ENCODE data around the gene GUK1. TPM values are rescaled to one million over a fixed set of nuclear protein-coding genes. Genes with fewer than 3 reads are reported as not detected.
A peak's percentile ranks its signal among the peaks of the same experiment; 100 is the strongest.

GUK1 gene
- total RNA-seq, 1 donor from 2014 or later, result 115 TPM

- Mint-ChIP-seq H3K9me3 (no peaks in the 10 kb centered on the region), H3K36me3 (ENCODE audit: low read depth) (no peaks in the 10 kb centered on the region), H3K4me3 (peak within 1 kb of the TSS; percentile 94), H3K27me3 (ENCODE audit: low read depth) (peaks cover 3% of the 10 kb centered on the region), H3K27ac (ENCODE audit: unreplicated experiment) (peak within 1 kb of the TSS; percentile 96), H3K4me1 (peaks cover 24% of the 10 kb centered on the region)
- DNase-seq (ENCODE audit: low read depth, low spot score), result peak; percentile 99
- TF ChIP-seq, protein P1, sequence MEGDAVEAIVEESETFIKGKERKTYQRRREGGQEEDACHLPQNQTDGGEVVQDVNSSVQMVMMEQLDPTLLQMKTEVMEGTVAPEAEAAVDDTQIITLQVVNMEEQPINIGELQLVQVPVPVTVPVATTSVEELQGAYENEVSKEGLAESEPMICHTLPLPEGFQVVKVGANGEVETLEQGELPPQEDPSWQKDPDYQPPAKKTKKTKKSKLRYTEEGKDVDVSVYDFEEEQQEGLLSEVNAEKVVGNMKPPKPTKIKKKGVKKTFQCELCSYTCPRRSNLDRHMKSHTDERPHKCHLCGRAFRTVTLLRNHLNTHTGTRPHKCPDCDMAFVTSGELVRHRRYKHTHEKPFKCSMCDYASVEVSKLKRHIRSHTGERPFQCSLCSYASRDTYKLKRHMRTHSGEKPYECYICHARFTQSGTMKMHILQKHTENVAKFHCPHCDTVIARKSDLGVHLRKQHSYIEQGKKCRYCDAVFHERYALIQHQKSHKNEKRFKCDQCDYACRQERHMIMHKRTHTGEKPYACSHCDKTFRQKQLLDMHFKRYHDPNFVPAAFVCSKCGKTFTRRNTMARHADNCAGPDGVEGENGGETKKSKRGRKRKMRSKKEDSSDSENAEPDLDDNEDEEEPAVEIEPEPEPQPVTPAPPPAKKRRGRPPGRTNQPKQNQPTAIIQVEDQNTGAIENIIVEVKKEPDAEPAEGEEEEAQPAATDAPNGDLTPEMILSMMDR (conservative IDR thresholded peaks at IDR 0.05), result peak; percentile 93
Observed at GRCh38 chr1:228165372-228166169, 25.5 kb downstream of the GUK1 start, which contains the start of gene IBA57. TSS of gene IBA57 (plus strand) at chr1:228165804. CDS start at chr1:228165817, 13 bp downstream.

GRCh38 chr1:228166170-228166936 is 26.3 kb downstream of the GUK1 start:
- Mint-ChIP-seq H3K9me3 (no peaks in the 10 kb centered on the region), H3K36me3 (ENCODE audit: low read depth) (no peaks in the 10 kb centered on the region), H3K4me1 (peaks cover 24% of the 10 kb centered on the region), H3K27me3 (ENCODE audit: low read depth) (peaks cover 3% of the 10 kb centered on the region), H3K27ac (ENCODE audit: unreplicated experiment) (peak overlapping the region; percentile 79), H3K4me3 (peak overlapping the region; percentile 89)
- TF ChIP-seq, protein P1 (conservative IDR thresholded peaks at IDR 0.05), result peak; percentile 36
- peak; percentile 43 for DNase-seq (ENCODE audit: low read depth, low spot score)

GRCh38 chr1:228168563-228169270 is 28.6 kb downstream of the GUK1 start:
- H3K9me3 Mint-ChIP-seq, result no peaks in the 10 kb centered on the region
- no peaks in the 10 kb centered on the region for H3K27me3 Mint-ChIP-seq (ENCODE audit: low read depth)
- peaks cover 24% of the 10 kb centered on the region for H3K4me1 Mint-ChIP-seq
- TF ChIP-seq, protein P1 (conservative IDR thresholded peaks at IDR 0.05), result no peak
- H3K27ac Mint-ChIP-seq (ENCODE audit: unreplicated experiment), result no peak overlapping the region
- peak overlapping the region; percentile 77 for H3K4me3 Mint-ChIP-seq
- H3K36me3 Mint-ChIP-seq (ENCODE audit: low read depth), result no peaks in the 10 kb centered on the region
- no peak for DNase-seq (ENCODE audit: low read depth, low spot score)

GRCh38 chr1:228169345-228169744 is 29.3 kb downstream of the GUK1 start:
- no peaks in the 10 kb centered on the region for H3K36me3 Mint-ChIP-seq (ENCODE audit: low read depth)

DNA sequence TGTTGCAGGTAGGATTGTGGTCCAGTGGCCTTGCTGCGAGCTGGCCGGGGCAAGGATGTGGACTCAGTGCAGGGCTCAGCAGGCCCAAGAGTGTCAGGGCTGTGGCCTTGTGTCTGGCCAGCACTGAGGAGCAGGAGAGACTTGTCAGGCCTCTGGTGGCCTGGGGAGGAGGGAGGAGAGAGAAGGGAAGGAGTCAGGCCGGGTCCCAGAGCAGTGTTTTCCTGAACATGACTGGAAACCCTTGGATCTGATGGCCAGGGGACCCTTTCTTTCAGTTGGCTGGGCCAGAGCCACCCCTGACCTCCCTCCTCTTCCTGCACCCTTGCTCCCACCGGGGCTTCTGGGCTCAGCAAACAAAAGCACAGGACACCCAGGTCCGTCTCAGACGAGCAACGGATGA is 30.6 kb downstream of the GUK1 start:
- TF ChIP-seq, protein P1 (conservative IDR thresholded peaks at IDR 0.05), result no peak
- no peak for DNase-seq (ENCODE audit: low read depth, low spot score)
- Mint-ChIP-seq H3K27ac (ENCODE audit: unreplicated experiment) (peak overlapping the region; percentile 92), H3K36me3 (ENCODE audit: low read depth) (no peaks in the 10 kb centered on the region), H3K9me3 (no peaks in the 10 kb centered on the region), H3K4me3 (peak overlapping the region; percentile 38), H3K4me1 (peaks cover 11% of the 10 kb centered on the region), H3K27me3 (ENCODE audit: low read depth) (no peaks in the 10 kb centered on the region)

More at GRCh38 chr1:228169345-228169744, 29.3 kb downstream of the GUK1 start:
- no peak for DNase-seq (ENCODE audit: low read depth, low spot score)
- TF ChIP-seq, protein P1 (conservative IDR thresholded peaks at IDR 0.05), result no peak
- Mint-ChIP-seq H3K27ac (ENCODE audit: unreplicated experiment) (no peak overlapping the region), H3K4me3 (peak overlapping the region; percentile 57), H3K9me3 (no peaks in the 10 kb centered on the region), H3K27me3 (ENCODE audit: low read depth) (no peaks in the 10 kb centered on the region), H3K4me1 (peaks cover 21% of the 10 kb centered on the region)
